ENCODE measurements around the gene SMARCA4.
"Not testable (repeated sequence)": the region's sequence is repeated elsewhere in the genome, so short reads cannot be mapped to it uniquely, and the experiment has no call there.

The SMARCA4 gene

DNA sequence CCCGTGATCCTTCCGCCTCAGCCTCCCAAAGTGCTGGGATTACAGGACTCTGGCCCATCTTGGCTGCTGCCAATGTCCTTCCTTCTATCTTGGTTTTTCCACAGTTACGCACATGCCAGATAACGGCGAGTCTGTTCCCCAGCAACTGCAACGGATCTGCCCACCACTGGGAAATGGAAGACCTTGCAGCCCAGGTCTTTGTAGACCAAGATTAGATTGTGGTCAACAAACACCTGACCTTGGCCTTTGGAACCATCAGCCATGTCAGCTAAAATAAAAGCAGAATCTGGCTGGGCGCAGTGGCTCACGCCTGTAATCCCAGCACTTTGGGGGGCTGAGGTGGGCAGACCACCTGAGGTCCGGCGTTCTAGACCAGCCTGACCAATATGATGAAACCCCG lies 118.1 kb downstream of the SMARCA4 start:
- DNase-seq, result no peak

DNA sequence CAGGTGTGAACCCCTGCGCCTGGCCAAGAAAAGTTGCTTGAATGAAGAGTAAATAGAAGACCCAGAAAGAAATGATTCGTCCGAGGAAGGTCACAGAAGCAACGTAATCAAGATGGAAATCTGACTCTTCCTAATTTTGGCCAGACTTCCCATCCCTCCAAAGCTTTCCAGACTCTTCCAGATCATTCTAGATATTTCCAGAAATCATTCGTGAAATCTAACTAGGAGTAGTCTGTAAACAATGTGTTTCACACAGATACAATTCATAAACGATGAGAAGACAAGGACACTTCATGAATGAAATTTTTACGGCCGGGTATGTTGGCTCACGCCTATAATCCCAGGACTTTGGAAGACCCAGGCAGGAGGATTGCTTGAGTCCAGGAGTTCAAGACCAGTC lies 119.2 kb downstream of the SMARCA4 start:
- DNase-seq, result no peak

GRCh38 chr19:11087870-11088505 lies 127.2 kb downstream of the SMARCA4 start:
- DNase-seq, result no peak

- no peak for DNase-seq
Measured at GRCh38 chr19:11088506-11089253, 127.8 kb downstream of the SMARCA4 start.

DNA sequence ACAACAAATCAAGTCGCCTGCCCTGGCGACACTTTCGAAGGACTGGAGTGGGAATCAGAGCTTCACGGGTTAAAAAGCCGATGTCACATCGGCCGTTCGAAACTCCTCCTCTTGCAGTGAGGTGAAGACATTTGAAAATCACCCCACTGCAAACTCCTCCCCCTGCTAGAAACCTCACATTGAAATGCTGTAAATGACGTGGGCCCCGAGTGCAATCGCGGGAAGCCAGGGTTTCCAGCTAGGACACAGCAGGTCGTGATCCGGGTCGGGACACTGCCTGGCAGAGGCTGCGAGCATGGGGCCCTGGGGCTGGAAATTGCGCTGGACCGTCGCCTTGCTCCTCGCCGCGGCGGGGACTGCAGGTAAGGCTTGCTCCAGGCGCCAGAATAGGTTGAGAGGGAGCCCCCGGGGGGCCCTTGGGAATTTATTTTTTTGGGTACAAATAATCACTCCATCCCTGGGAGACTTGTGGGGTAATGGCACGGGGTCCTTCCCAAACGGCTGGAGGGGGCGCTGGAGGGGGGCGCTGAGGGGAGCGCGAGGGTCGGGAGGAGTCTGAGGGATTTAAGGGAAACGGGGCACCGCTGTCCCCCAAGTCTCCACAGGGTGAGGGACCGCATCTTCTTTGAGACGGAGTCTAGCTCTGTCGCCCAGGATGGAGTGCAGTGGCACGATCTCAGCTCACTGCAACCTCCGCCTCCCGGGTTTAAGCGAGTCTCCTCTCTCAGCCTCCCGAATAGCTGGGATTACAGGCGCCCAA lies 128.6 kb downstream of the SMARCA4 start, which contains the start of gene LDLR:
LDLR (plus strand) TSS at position 210 of the 760 bp plus-strand sequence; CDS start at position 296, 86 bp downstream.
- DNase-seq, result peak; percentile 88

DNA sequence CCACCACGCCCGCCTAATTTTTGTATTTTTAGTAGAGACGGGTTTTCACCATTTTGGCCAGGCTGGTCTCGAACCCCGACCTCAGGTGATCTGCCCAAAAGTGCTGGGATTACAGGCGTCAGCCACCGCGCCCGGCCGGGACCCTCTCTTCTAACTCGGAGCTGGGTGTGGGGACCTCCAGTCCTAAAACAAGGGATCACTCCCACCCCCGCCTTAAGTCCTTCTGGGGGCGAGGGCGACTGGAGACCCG lies 129.1 kb downstream of the SMARCA4 start:
- not testable (repeated sequence) for DNase-seq

DNA sequence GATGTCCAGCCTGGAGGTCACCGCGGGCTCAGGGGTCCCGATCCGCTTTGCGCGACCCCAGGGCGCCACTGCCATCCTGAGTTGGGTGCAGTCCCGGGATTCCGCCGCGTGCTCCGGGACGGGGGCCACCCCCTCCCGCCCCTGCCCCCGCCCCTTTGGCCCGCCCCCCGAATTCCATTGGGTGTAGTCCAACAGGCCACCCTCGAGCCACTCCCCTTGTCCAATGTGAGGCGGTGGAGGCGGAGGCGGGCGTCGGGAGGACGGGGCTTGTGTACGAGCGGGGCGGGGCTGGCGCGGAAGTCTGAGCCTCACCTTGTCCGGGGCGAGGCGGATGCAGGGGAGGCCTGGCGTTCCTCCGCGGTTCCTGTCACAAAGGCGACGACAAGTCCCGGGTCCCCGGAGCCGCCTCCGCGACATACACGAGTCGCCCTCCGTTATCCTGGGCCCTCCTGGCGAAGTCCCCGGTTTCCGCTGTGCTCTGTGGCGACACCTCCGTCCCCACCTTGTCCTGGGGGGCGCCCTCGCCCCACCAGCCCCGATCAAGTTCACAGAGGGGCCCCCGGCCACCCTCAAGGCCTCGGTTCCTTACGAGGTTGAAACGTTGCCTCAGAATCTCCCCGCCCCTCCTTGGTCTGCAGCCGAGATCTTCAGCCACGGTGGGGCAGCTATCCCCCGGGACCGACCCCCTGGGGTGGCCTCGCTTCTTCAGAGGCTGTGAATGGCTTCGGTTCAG lies 129.6 kb downstream of the SMARCA4 start:
- DNase-seq, result peak; percentile 98

- no peak for DNase-seq
Measured at GRCh38 chr19:11090997-11091702, 130.3 kb downstream of the SMARCA4 start.

GRCh38 chr19:11091703-11092153 lies 130.9 kb downstream of the SMARCA4 start:
- peak; percentile 80 for DNase-seq

DNA sequence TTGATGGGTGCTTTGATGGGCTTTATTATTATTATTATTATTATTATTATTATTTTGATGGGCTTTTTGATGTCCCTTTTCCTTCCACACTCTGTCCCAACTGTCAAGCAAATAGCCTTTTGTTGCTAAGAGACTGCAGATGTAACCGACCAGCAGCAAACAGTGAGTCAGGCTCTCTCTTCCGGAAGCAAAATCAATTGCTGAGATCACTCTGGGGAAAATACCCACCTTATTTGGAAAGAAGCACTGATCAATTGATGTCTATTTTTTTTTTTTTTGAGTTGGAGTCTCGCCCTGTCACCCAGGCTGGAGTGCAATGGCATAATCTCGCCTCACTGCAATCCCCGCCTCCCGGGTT lies 131.3 kb downstream of the SMARCA4 start:
- peak; percentile 78 for DNase-seq

GRCh38 chr19:11093689-11094238 lies 132.9 kb downstream of the SMARCA4 start:
- no peak for DNase-seq

GRCh38 chr19:11094520-11094894 lies 133.7 kb downstream of the SMARCA4 start:
- no peak for DNase-seq

DNA sequence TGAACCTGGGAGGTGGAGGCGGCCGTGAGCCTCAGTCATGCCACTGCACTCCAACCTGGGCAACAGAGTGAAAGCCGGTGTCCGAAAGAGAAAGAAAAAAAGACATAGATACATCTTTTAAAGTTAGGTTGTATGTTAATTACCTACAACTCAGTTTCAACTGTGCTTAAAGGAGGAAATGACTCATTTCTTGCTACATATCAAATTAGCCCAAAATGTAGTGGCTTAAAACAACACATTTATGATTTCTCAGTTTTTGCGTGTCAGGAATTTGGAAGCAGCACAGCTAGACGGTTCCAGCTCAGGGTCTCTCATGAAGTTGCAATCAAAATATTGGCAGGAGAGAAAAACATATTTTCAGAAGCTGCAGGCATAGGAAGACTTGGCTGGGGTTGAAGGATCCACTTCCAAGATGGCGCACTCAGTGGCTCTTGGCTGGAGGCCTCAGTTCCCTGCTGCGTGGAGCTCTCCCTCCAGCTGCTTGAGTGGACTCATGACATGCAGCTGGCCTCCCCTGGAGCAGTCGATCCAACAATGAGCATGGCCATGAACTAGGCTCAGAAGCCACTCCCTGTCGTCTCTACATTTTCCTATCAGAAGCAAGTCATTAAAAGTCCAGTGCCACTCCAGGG lies 135.5 kb downstream of the SMARCA4 start:
- no peak for DNase-seq

DNA sequence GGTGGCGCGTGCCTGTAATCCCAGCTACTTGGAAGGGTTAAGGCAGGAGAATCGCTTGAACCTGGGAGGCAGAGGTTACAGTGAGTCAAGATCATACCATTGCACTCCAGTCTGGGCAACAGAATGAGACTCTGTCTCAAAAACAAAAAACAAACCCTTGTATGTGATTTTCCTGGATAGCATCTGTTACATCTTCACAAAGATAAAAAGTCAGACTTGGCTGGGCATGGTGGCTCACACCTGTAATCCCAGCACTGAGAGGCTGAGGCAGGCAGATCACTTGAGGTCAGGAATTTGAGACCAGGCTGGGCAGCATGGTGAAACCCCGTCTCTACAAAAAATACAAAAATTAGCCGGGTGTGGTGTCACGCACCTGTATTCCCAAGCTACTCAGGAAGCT lies 136.5 kb downstream of the SMARCA4 start:
- DNase-seq, result not testable (repeated sequence)

DNA sequence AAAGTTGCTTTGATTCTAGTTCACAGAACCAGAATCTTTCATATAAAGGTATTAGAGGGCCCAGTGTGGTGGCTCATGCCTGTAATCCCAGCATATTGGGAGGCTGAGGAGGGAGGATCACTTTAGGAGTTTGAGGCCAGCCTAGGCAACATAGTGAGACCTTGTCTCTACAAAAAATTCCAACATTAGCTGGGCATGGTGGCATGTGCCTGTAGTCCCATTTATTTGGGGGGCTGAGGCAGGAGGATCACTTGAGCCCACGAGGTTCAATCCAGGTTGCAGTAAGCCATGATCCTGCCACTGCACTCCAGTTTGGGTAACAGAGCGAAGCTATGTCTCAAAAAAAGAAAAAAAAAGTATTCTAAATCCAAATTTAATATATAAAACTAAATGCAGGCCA lies 137.5 kb downstream of the SMARCA4 start:
- DNase-seq, result no peak

GRCh38 chr19:11098861-11099260 lies 138.0 kb downstream of the SMARCA4 start:
- DNase-seq, result no peak

GRCh38 chr19:11100049-11100448 lies 139.2 kb downstream of the SMARCA4 start:
- no peak for DNase-seq

GRCh38 chr19:11101057-11101456 lies 140.2 kb downstream of the SMARCA4 start:
- DNase-seq, result no peak

DNA sequence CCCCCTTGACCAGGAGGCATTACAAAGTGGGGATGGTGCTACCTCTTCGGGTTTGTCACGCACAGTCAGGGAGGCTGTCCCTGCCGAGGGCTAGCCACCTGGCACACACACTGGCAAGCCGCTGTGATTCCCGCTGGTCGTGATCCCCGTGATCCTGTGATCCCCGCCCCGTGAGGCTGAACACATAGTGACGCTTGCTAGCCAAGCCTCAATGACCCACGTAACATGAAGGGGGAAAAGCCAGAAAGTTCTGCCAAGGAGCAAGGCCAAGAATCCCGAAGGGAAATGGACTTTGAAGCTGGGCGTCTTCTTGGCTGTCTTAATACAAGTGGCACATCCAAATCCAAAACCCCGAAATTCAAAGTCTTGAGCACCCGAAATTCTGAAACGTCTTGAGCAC lies 142.1 kb downstream of the SMARCA4 start:
- no peak for DNase-seq

DNA sequence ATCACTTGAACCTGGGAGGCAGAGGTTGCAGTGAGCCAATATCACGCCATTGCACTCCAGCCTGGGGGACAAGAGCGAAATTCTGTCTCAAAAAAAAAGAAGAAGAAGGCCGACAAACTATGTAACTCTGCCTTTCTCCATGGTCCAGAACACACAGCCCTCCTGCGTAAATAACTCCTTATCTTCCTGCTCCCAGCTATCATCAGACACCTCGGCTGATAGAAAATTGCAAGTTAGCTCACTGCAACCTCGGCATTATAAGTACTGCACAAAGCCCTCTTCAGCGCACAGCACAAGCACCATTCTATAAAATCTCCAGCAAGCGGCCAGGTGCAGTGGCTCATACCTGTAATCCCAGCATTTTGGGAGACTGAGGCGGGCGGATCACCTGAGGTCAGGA lies 142.8 kb downstream of the SMARCA4 start:
- DNase-seq, result not testable (repeated sequence)

- DNase-seq, result no peak
Measured at GRCh38 chr19:11105014-11105636, 144.3 kb downstream of the SMARCA4 start.
